Activated CD4-positive, alpha-beta T cell treated with anti-CD3 and anti-CD28 coated beads, Interleukin-2, Interleukin-6, amounts not matched to agents 100 ng/mL and 50 ng/mL, durations not matched to agents 16 hours and 8 hours (primary cell): ENCODE results near the gene ARHGAP40.
"Not testable (repeated sequence)": the region's sequence is repeated elsewhere in the genome, so short reads cannot be mapped to it uniquely, and the experiment has no call there.

Source experiments
- DNase-seq: peaks from one replicate; pipeline ENCODE4 v3.0.0-alpha.2; 2020

ARHGAP40 gene

DNA sequence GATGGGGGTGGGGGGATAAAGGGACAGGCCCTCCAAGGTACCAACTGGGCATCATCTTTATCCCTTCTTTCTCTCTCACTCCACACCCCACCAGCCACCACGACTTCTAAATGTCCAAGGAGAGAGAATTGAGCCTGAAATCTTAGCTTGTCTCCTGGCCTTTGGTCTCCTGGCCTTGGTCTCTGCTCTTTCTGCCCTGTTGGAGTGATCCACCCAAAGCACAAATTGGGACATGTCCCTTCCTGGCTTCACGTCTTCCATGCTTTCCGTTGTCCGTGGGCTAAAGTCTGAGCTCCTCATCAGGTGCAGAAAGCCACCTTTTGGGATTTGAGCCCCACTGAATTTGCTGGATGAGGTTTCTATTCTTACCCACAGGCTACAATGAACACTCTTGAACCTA is 12.3 kb upstream of the ARHGAP40 start:
- DNase-seq = no peak

- DNase-seq = no peak
Measured at GRCh38 chr20:38589967-38590675, 11.5 kb upstream of the ARHGAP40 start.

- DNase-seq = no peak
Measured at GRCh38 chr20:38590676-38591473, 10.7 kb upstream of the ARHGAP40 start.

DNA sequence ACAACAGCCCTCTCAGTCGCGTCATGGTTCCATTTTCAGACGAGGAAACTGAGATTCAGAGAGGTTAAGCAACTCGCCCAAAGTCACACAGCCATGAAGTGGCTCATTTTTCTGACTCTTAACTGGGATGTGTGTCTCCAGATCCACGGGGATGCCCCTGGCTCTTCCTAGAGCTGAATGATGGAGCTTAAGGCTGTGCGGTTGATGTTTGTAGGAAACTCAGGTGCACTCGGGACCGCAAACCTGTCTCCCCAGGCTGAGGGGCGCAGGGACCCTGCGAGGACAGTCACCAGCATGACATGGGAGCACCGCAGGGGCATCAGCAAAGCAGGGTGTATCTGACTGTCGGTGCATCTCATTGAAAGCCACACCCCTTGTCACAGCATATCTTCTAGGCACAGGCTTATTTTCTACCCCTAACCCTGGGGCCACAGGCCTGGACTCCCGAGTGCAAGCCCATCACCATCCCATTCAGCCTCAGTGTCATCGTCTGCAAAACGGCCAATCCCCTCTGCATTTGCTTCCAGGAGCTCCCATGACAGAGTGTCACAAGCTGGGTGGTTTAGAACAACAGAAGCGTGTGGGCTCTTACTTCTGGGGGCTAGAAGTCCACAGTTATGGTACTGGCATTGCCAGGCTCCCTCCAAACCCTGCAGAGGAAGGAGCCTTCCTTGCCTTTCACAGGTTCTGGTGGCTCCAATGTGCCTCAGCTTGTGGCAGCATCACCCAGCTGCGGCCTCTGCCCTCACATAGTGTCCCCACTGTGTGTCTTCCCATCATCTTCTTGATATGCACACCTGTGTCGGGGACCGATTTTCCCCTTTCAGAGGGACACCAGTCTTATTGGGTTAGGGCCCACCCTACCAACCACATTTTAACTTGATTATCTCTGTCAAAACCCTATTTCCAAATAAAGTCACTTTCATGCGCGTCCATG is 9.9 kb upstream of the ARHGAP40 start:
- no peak for DNase-seq

DNA sequence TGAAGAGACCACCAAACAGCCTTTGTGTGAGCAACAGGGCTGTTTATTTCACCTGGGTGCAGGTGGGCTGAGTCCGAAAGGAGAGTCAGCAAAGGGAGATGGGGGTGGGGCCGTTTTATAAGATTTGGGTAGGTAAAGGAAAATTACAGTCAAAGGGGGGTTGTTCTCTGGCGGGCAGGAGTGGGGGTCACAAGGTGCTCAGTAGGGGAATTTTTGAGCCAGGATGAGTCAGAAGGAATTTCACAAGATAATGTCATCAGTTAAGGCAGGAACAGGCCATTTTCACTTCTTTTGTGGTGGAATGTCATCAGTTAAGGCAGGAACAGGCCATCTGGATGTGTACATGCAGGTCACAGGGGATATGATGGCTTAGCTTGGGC is 9.2 kb upstream of the ARHGAP40 start:
- not testable (repeated sequence) for DNase-seq

- DNase-seq = not testable (repeated sequence)
Measured at GRCh38 chr20:38594281-38594680, 7.3 kb upstream of the ARHGAP40 start.

DNA sequence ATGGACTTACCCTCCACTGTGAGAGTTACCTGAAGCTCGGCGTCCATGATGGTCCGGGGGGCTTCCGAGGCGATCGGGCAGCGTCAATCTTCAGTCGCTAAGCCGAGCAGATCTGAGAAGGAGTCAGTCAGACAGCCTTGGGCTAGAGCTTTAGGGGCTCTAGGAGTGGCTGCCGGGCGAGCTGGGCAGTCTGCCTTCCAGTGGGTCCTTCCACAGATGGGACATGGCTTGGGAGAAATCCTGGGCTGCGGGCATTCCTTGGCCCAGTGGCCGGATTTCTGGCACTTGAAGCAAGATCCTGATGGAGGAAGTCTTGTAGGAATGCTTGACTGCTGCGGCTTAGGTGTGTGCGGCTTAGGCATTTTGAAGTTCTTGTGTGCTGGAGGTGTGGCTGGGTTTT is 5.7 kb upstream of the ARHGAP40 start:
- DNase-seq = not testable (repeated sequence)

DNA sequence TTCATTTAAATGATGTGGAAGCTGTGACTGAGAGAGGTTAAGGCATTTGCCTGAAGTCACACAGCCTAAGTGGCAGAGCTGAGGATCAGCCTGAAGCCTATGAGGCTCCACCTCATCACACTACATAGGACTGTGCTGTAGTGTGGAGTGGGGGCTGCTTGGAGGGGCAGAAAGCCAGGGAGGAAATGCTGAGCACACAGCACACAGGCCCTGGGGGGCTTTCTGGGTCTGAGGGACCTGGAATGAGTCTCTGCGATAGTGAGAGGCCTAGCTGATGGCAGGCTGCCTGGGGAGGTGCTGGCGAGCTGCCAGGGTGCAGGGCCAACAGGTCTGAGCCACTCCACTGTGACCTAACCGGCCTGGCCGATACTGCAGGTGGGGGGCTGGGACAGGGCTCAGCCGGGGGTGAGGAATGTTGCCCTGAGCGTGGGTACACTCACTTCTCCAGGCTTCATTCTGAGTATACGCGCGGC is 2.2 kb upstream of the ARHGAP40 start:
- DNase-seq = no peak

DNA sequence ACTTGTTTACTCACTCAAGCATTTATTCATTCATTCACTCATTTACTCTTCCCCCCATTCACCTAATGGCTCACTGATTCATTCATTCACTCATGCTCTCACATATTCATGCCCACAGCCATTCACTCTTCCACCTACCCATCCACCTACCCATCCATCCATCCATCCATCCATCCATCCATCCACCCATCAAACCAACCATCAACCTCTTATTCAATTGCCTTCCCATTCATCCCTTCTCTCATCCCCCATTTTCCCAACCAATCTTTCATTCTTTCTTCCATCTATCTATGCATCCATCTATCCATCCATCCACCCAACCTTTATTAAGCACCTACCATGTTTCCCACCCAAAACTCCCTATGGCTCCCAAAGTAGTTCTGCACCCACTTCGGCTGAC is 1.6 kb upstream of the ARHGAP40 start:
- DNase-seq = no peak

DNA sequence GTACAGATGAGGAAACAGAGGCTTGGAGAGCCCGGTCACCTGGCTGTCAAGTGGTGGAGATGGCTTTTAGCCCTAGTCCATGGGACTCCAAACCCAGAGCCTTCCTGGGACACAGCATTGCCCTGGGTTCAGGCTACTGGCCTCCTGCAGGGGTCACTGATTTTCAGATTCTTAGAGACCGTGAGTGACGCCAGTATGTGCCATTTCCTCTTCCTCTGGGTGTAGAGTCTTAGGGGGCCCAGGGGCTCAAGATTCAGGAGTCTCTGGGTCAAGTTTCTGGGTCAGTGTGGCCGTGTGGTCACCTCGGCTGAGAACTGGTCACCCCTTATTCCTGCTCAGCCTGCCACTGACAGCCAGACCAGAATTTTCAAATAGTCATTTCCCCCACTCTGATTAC is 574 bp downstream of the ARHGAP40 start:
- DNase-seq = no peak

- no peak for DNase-seq
Measured at GRCh38 chr20:38603286-38603685, 1.7 kb downstream of the ARHGAP40 start.

DNA sequence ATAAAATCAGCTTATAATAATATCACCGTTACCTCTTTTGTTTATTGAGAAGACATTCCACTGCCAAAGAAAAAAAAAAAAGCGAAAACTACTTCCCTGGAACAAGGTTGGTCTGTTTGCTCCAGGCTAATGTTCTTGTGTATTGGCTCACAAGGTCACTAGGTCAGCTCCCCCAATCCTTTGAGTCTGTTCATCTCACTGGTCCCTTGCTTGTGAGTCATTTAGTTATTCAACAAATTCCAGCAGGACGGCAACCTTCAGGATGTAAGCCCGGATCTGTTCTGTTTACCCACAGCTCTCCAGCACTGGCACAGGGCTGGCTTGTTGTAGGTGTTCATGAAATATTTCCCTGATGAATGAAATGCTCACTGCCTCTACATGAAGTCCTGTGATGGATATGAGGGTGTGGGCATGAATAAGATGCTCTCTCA is 3.3 kb downstream of the ARHGAP40 start:
- DNase-seq = no peak

DNA sequence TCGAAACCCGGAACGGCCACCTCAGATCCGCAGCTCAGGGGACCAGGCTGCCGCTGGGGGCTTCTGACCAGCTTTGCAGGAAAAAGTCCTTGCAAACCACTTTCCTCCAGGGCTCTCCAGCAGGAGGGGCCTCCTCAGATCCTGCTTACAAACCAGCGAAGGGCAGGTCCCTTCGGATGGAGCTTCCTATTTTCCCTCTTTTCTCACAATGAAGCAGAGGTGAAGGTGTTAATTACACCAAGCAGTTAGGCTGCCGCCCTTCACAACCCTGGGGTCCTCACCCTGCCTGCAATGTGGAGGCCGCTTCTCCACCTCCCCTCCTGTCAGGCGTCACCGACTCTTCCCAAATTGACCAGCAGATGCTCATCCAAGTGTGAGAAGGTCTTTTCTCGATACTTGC is 5.7 kb downstream of the ARHGAP40 start:
- no peak for DNase-seq

GRCh38 chr20:38608188-38608587 is 6.6 kb downstream of the ARHGAP40 start:
- no peak for DNase-seq

DNA sequence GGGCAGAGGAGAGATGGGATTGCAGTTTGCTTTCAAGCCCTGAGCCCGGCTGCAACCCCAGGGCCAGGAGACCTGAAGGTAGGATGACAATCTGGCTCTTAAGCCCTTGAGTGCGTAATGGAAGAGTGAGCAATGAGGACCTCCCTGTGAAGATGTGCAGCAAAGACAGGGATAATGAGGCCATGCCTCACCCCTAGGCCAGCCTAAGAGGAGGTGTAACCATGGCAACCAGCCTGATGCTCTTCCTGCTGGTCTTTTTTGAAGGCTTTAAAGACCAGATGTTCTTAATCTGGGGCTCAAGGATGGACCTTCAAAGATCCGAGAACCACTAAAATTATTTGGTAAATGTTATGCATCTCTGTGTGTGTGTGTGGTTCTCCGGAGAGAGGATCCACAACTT is 8.2 kb downstream of the ARHGAP40 start:
- no peak for DNase-seq

DNA sequence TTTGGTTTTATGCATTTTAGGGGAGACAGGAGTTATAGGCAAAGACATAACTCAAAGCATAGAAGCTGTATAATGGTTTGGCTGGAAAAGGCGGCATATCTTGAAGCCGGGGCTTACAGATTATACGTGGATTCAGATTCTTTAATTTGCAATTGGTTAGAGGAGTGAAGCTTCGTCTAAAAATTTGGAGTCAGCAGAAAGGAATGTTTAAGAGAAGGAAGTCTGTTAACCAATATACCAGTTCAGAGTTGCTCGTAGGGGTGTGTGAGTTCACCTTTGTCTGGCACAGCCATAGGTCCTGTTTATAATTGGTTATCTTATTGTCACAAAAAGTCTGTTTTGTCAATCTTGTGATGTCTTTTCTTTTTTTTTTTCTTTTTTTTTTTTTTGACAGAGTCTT is 8.9 kb downstream of the ARHGAP40 start:
- no peak for DNase-seq

- DNase-seq = no peak
Measured at GRCh38 chr20:38612751-38613515, 11.3 kb downstream of the ARHGAP40 start.

GRCh38 chr20:38615283-38615682 is 13.7 kb downstream of the ARHGAP40 start:
- DNase-seq = no peak

DNA sequence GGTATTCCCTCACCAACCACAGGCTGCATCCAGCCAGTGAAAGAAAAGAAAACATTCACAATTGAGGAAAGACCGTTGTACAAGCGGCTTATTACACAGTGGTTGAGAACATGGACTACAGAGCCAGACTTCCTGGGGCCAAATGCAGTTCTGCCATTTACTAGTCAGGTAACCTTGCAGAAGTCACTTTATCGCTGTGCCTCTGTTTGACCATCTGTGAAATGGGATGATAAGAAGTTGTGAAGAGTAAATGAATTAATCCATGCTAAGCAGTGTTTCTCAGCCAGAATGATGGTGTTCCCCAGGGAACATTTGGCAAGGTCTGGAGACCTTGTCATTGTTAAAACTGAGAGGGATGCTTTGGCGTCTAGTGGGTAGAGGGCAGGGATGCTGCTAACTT is 14.8 kb downstream of the ARHGAP40 start:
- no peak for DNase-seq

DNA sequence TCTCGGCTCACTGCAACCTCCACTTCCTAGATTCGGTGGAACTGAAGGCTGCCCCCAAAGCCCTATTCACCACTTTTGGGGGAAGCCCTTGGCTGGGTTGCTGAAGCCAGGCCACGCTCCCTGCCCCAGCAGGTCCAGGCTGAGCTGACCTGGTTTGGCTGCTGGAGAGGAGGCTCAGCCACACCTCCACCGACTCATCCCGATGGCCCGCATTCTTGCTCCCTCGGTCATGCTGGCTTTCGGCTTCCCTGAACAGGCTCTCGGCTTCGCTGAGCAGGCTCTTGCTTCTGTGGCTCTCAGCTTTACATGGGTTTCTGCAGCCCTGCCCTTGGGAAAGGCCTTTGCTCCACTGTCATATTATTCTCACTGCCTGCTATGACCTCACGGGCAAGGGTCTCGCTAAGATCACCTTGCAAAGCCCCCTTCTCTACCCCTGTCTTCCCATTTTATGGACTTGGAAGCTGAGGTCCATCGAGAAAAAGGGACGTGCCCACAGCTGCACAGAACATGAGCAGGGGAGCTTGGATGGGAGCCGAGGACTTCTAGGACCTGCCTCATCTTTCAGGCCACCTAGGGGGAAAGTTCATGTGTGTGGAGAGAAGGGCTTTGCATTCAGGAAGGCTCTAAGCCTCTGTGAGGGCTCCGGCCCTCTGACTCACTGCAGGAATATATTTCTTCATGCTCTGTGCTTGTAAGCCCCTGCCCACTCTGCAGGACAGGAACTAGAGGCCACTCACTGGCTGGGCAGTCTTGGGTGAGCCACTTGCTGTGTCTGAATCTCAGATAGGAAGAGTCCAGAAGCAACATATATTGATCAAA is 15.6 kb downstream of the ARHGAP40 start:
- no peak for DNase-seq

DNA sequence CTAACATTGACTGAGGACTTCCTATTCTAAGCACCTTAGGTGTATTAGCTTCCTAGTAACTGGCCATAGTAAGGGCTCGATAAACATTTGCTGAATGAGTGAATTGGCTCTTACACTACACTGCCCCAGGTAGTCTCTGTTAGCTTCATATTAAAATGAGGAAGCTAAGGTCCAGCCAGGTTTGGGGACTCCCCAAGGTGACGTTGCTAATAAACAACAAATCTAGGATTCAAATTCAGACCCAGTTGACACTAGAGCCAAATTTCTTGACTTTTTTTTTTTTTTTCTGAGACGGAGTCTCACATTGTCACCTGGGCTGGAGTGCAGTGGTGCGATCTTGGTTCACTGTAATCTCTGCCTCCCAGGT is 16.2 kb downstream of the ARHGAP40 start:
- DNase-seq = no peak

- no peak for DNase-seq
Measured at GRCh38 chr20:38620441-38620840, 18.8 kb downstream of the ARHGAP40 start.
